H1 (cell line): ENCODE data around the gene NFASC. TPM values are rescaled to one million over a fixed set of nuclear protein-coding genes. Genes with fewer than 3 reads are reported as not detected.

ENCODE experiments used
- CBX5 ChIP-seq: fragments of 300-800, 300-1000 bp; sonication (generic); IDR thresholded peaks from 2 replicates; pipeline ENCODE4 v1.7.1; 2016; ENCODE audit warnings: antibody characterized with exemption, low read length, low read depth
- CHD7 ChIP-seq: fragments of 300-600 bp; sonication (generic); IDR thresholded peaks from 2 replicates; pipeline ENCODE4 v1.7.1; 2012; ENCODE audit warnings: low read length, moderate library complexity, mild to moderate bottlenecking, inconsistent platforms; ENCODE audit not compliant: insufficient replicate concordance
- E2F6 ChIP-seq: IDR thresholded peaks from 2 replicates; pipeline ENCODE4 v1.6.1; 2012; ENCODE audit warnings: inconsistent platforms
- JUN ChIP-seq: IDR thresholded peaks from 2 replicates; pipeline ENCODE4 v1.6.1; 2011; ENCODE audit warnings: low read depth, mild to moderate bottlenecking, improper control_type of control experiment, low read length
- POU5F1 ChIP-seq: IDR thresholded peaks from 2 replicates; pipeline ENCODE4 v1.6.1; 2011; ENCODE audit warnings: low read depth, mild to moderate bottlenecking, low read length, moderate library complexity
- polyA plus RNA-seq, 7 experiments: library from polyadenylated mRNA; depleted of rRNA in 3 of 7; stranded (reverse) in 5 of 7; unstranded in 2 of 7; fragments of >200 nt in 5 of 7; fragments of 200-250 nt in 2 of 7; gene quantifications; 1 replicate in 5 of 7; 2 replicates in 1 of 7; 4 replicates in 1 of 7; pipeline versions ENCODE4 v1.2.1 to v1.2.3, GENCODE V29; 2011 to 2013; ENCODE audit warnings: missing spikeins in 2 of 7, mixed read lengths in 2 of 7
- total RNA-seq: library from RNA; stranded (reverse); fragmentation: NEBNext Ultra II Directional; extraction: Animal tissue kit (Norgen Biotek cat#: 25700); gene quantifications from 2 replicates; pipeline ENCODE4 v1.2.1, GENCODE V29; 2021

Gene NFASC
- total and polyA plus RNA-seq, 2 of the 8 experiments (the other 6 are each of a cell fraction or from before 2014, with no cell fraction given), result 5.0 to 15.2 TPM

- TF ChIP-seq E2F6 (no peak), CBX5 (no peak), CHD7 (no peak), JUN (no peak), POU5F1 (no peak)
Measured at GRCh38 chr1:205002705-205003104, 132.0 kb downstream of the NFASC start (continued).
